ENCODE data around the gene ECHS1. TPM values are rescaled to one million over a fixed set of nuclear protein-coding genes. Genes with fewer than 3 reads are reported as not detected.

Gene ECHS1
- total and polyA plus RNA-seq, 10 of the 15 experiments (the other 5 are each of a cell fraction or from before 2014, with no cell fraction given), result 32.7 to 164 (median 62.4) TPM

DNA sequence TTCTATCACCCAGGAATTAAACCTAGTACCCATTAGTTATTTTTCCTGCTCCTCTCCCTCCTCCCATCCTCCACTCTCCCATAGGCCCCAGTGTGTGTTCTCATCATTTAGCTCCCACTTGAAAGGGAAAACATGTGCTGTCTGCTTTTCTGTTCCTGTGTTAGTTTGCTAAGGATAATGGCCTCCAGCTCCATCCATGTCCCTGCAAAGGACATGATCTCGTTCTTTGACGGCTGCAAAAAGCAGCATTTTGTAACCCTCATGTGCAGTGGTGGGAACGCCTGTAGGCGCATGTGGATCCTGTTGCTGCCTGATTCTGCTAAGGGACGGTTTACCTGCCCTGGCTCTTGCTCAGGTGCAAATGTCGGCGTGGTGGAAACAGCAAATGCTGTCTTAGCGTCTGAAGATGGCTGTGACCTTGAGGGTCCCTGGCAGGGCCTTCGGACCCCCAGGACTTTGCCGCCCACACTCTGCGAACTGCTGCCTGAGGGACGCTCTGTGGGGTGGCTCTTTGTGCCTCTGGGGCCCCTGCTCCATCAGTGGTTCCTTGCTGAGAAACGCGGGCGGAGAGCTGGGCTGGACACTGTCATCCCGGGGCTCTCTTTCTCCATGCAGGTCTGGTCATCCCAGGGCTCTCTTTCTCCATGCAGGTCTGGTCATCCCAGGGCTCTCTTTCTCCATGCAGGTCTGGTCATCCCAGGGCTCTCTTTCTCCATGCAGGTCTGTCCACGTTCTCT, 15.2 kb upstream of the ECHS1 start:
- ChIA-PET RAD21 (ENCODE audit: unreplicated experiment) (interaction anchor here (0.7 to 3.0 kb wide), 8 partner anchors 9 to 114 kb away, joined by 3 to 13 read pairs (median 3); partner anchors contain the start of genes ECHS1, FUOM and PAOX), POLR2A (interaction anchor here (0.6 to 4.5 kb wide), 5 partner anchors 11 to 113 kb away, joined by 3 to 31 read pairs (median 7); partner anchors contain the start of gene PAOX), SMC1A (ENCODE audit: uncharacterized antibody, unreplicated experiment) (interaction anchor here (0.7 to 4.5 kb wide), 5 partner anchors 10 to 59 kb away, joined by 3 to 21 read pairs (median 4); partner anchors contain the start of gene PAOX), CTCF (interaction anchor here (1.0 to 2.0 kb wide), 4 partner anchors 10 to 81 kb away, joined by 4 to 5 read pairs (median 4); no protein-coding TSS in a partner anchor)
- peaks cover 3% of the 10 kb centered on the region for H3K79me2 ChIP-seq (ENCODE audit: control insufficient read depth, insufficient read depth, low read length)
- ATAC-seq (peak; percentile 28), DNase-seq (ENCODE audit: low read depth, low spot score) (peak; percentile 60), FAIRE-seq (peak; percentile 71)
- in situ Hi-C loops (cut with MboI), result no loop called here
- BruUV-seq (replicated peaks), result TSS peak; percentile 96
- no peaks in the 10 kb centered on the region for H4K20me1 ChIP-seq (ENCODE audit: control insufficient read depth, insufficient read depth)
- peak overlapping the region; percentile 92 for H3K27ac ChIP-seq (ENCODE audit: control insufficient read depth, insufficient read depth)
- peak overlapping the region; percentile 13 for H2AFZ ChIP-seq (ENCODE audit: control insufficient read depth, low read depth, low read length)
- peak overlapping the region; percentile 71 for H3K4me3 ChIP-seq
- intact Hi-C loops (cut with micrococcal nuclease; ENCODE audit: unreplicated experiment), result loop anchor here (2.0 kb wide), 2 partner anchors 16 to 18 kb away; partner anchors contain the start of gene ECHS1
- no peaks in the 10 kb centered on the region for H3K36me3 ChIP-seq (ENCODE audit: control insufficient read depth in 2 of 2, insufficient read depth in 2 of 2, low read length in 1 of 2)
- H3K4me2 ChIP-seq (ENCODE audit: control insufficient read depth, insufficient read depth), result peak overlapping the region; percentile 86
- whole genome bisulfite sequencing (ENCODE audit: insufficient coverage, insufficient replicate concordance, low lambda C conversion rate, missing lambda C conversion rate), result 1% methylated on average over 17 of the region's 17 CpGs
- no peaks in the 10 kb centered on the region for H3K9me3 ChIP-seq (replicated peaks; ENCODE audit: control insufficient read depth, insufficient read depth, low read length)
- peak overlapping the region; percentile 70 for H3K9ac ChIP-seq (ENCODE audit: control insufficient read depth, insufficient read depth, low read length)
- peaks cover 32% of the 10 kb centered on the region for H3K4me1 ChIP-seq (ENCODE audit: control insufficient read depth, insufficient read depth, low read length)
- H3K27me3 ChIP-seq (replicated peaks in 1 of 2; ENCODE audit: control insufficient read depth in 2 of 2, insufficient read depth in 2 of 2, low read length in 1 of 2), result no peaks in the 10 kb centered on the region
- TF ChIP-seq ATF7 (IDR thresholded peaks at IDR 0.05; ENCODE audit: low read depth), result no peak
- no peak for TF ChIP-seq RELA (IDR thresholded peaks at IDR 0.05; ENCODE audit: borderline replicate concordance, partially characterized antibody)
- TF ChIP-seq PBX3 (IDR thresholded peaks at IDR 0.05; ENCODE audit: insufficient replicate concordance, low read depth, low read length), result no peak
- no peak for TF ChIP-seq KLF5 (IDR thresholded peaks at IDR 0.05; ENCODE audit: partially characterized antibody)
- no peak for TF ChIP-seq ATF3 (IDR thresholded peaks at IDR 0.05; ENCODE audit: borderline replicate concordance, extremely low read depth, low read depth, low read length)
- peak; percentile 31; the same call in 1 of the 2 replicates for TF ChIP-seq CREM (IDR thresholded peaks at IDR 0.05; ENCODE audit: low read depth)
- 0 out of 2 replicates have a peak, but pooled peaks have one; percentile 37 for TF ChIP-seq MEF2A (IDR thresholded peaks at IDR 0.05; ENCODE audit: insufficient read depth, low read depth, low read length)
- TF ChIP-seq ZBTB33 (IDR thresholded peaks at IDR 0.05), result no peak
- no peak for TF ChIP-seq ZNF24 (IDR thresholded peaks at IDR 0.05)
- no peak for TF ChIP-seq BHLHE40 (IDR thresholded peaks at IDR 0.05; ENCODE audit: borderline replicate concordance in 1 of 2, low read depth in 2 of 2, low read length in 1 of 2)
- no peak for TF ChIP-seq MXI1 (IDR thresholded peaks at IDR 0.05; ENCODE audit: low read depth, low read length)
- peak; percentile 86 for TF ChIP-seq YY1 (IDR thresholded peaks at IDR 0.05; ENCODE audit: low read depth, low read length)
- TF ChIP-seq IRF5 (IDR thresholded peaks at IDR 0.05; ENCODE audit: borderline replicate concordance), result no peak
- no peak for TF ChIP-seq SPI1 (IDR thresholded peaks at IDR 0.05; ENCODE audit: borderline replicate concordance, insufficient read depth, low read depth, low read length)
- TF ChIP-seq SUPT20H (IDR thresholded peaks at IDR 0.05; ENCODE audit: borderline replicate concordance, control insufficient read depth, low read depth, low read length), result no peak
- no peak for TF ChIP-seq NFIC (IDR thresholded peaks at IDR 0.05; ENCODE audit: low read depth, low read length)

All from GM12878 (cell line).